GM18907 (cell line): ENCODE results near the gene RPS6KB2.
"Not testable (repeated sequence)": the region's sequence is repeated elsewhere in the genome, so short reads cannot be mapped to it uniquely, and the experiment has no call there.

Source experiments
- ATAC-seq: cut with Tn5 transposase; IDR thresholded peaks from one replicate; pipeline ENCODE4 v1.9.1; 2021; ENCODE audit warnings: mild to moderate bottlenecking, moderate library complexity; ENCODE audit not compliant: unreplicated experiment

The RPS6KB2 gene

DNA sequence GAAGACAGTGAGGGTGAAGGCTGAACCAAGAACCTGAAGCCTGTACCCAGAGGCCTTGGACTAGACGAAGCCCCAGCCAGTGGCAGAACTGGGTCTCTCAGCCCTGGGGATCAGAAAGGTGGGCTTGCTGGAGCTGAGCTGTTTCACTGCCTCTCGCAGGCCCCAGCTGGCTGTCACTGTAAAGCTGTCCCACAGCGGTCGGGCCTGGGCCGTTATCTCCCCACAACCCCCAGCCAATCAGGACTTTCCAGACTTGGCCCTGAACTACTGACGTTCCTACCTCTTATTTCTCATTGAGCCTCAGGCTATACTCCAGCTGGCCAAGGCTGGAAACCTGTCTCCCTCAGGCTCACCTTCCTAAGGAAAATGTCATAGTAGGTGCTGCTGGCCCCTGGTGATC, 30.8 kb upstream of the RPS6KB2 start:
- ATAC-seq: no peak

DNA sequence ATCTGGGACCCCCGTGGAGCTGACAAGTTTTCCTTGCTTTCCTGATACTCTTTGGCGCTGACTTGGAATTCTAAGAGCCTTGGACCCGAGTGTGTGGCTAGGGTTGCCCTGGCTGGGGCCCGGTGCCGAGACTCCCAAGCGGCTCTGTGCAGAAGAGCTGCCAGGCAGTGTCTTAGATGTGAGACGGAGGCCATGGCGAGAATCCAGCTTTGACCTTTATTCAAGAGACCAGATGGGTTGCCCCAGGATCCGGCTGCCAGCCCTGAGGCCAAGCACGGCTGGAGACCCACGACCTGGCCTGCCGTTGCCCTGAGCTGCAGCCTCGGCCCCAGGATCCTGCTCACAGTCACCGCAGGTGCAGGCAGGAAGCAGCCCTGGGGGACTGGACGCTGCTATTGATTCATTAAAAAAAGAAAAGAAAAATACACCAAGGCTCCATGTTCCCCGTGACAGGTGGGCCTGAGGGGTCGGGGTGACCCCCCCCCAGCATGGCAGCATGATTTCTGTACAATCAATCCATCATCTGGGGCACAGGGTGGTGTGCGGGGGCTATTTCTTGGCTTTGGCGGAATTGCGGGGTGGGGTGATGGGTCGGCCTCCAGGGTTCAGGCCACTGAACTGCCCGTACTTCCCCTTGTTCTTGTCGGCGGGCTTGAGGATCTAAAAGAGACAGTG, 30.2 kb upstream of the RPS6KB2 start:
- ATAC-seq: no peak

GRCh38 chr11:67398661-67399563, 29.4 kb upstream of the RPS6KB2 start:
- no peak for ATAC-seq

DNA sequence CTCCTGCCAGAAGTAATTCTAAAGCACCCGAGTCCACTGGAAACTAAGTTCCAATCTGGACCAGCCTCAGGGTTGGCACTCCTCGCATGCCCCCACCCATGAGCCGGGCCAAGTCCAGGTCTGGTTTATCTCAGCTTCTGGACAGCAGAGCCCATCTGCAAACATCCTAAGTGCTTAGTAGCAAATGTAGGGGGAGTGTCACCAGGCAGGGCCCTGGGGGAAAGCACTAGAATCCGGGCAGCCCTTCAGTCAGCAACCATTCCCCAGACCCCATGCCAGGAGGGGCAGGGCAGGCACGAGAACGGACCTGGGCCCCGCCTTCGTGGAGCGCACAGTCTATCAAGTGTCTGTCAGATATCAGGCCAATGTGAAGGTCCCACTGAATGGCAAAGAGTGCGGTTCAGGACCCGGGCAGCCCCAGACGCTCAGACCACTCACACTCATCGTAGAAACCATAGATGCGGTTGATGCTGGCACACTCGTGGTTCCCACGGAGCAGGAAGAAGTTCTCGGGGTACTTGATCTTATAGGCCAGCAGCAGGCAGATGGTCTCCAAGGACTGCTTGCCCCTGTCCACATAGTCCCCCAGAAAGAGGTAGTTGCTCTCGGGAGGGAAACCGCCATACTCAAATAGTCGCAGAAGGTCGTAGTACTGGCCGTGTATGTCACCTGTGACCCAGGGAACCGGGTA, 27.9 kb upstream of the RPS6KB2 start:
- no peak for ATAC-seq

- ATAC-seq: no peak
Observed at GRCh38 chr11:67400942-67401494, 27.3 kb upstream of the RPS6KB2 start.

DNA sequence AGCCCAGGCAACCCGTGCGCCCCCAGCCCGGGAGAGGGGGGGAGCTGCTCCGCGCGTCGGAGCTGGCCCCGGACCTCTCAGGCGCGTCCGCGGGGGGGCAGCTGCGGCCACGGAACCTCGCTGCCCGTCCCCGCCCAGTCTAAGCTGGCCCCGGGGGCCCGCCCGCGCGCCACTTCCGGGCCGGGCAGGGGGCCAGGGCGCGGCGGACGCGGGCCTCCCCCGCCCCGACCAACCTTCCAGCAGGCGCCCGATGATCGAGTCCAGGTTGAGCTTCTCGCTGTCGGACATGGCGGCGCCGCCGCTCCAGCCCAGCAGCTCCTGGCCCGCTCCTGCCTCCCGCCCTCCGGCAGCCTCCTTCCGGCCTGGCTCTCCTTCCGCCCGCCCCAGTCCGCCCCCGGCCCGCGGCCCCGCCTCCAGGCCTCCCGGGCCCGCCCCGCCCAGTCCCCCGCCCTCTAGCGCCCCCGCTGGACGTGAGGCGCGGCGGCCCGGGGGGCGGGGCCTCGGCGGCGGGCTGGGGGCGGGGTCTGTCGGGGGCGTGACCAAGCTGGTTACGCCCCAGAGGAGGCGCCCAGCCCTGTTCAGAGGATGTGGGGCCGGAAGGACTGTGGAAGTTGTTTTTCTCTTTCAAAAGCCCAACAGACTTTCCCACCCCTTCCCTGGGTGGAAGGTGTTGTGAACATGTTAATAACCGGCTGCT, 26.7 kb upstream of the RPS6KB2 start, which contains the start of gene PPP1CA:
PPP1CA (minus strand) TSS at position 364 of the 697 bp plus-strand sequence; CDS start at position 288, 76 bp downstream.
- peak; percentile 63 for ATAC-seq

DNA sequence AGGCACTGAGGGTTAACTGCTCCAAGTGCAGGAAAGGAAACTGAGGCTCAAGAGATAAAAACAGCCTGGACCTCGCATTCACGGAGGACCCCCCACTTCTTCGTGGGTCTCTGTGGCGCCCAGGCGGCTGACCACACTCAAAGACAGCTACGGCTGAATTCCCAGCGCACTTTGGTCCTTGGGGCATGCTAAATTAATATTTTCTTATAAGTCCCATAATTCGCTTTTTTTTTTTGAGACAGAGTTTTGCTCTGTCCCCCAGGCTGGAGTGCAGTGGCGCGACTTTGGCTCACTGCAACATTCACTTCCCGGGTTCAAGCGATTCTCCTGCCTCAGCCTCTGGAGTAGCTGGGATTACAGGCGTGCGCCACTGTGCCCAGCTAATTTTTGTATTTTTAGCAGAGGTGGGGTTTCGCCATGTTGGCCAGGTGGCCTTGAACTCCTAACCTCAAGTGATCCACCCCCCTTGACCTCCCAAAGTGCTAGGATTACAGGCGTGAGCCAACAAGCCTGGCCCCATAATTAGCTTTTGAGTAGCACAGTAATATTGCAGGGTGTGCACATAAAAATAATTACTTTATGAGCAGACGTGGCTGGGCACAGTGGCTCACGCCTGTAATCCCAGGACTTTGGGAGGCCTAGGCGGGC, 26.0 kb upstream of the RPS6KB2 start:
- ATAC-seq: not testable (repeated sequence)

- ATAC-seq: not testable (repeated sequence)
Observed at GRCh38 chr11:67403085-67403484, 25.2 kb upstream of the RPS6KB2 start.

- no peak for ATAC-seq
Observed at GRCh38 chr11:67404515-67405195, 23.6 kb upstream of the RPS6KB2 start.

- no peak for ATAC-seq
Observed at GRCh38 chr11:67405196-67405567, 23.1 kb upstream of the RPS6KB2 start.

GRCh38 chr11:67405688-67406339, 22.5 kb upstream of the RPS6KB2 start:
- no peak for ATAC-seq

- ATAC-seq: no peak
Observed at GRCh38 chr11:67406420-67406968, 21.8 kb upstream of the RPS6KB2 start.

DNA sequence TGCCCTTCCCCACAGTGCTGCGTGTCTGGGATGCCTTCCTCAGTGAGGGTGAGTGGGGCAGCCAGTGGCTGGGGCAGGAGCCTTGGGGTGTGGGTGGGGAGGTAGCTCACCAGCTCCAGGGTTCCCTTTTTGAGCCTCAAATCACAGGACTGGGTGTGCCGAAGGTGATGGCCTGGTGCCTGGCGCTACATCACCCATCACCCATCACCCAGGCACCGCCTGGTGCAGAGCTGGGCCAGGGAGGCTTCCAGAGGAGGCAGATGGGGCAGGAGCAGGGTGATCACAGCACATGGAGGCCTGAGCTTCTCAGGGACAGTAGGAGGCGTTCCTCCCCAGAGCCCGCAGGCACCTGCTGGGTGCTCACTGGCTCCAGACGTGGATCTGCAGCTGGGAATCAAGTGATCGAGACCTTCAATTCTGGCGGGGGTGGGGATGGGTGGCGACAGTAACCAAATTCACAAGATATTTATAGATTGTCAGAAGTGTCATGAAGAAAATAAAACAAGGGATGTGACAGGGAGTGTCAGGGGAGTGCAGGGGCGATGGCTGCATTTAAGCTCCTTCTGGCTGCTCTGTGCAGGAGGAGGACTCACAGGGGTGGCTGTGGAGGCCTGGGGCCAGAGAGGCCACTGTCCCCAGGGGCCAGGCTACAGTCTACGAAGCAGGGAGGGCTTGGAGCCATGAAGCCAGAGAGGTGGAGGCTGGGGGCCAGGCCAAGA, 21.2 kb upstream of the RPS6KB2 start:
- no peak for ATAC-seq

GRCh38 chr11:67407688-67408163, 20.6 kb upstream of the RPS6KB2 start:
- ATAC-seq: no peak

DNA sequence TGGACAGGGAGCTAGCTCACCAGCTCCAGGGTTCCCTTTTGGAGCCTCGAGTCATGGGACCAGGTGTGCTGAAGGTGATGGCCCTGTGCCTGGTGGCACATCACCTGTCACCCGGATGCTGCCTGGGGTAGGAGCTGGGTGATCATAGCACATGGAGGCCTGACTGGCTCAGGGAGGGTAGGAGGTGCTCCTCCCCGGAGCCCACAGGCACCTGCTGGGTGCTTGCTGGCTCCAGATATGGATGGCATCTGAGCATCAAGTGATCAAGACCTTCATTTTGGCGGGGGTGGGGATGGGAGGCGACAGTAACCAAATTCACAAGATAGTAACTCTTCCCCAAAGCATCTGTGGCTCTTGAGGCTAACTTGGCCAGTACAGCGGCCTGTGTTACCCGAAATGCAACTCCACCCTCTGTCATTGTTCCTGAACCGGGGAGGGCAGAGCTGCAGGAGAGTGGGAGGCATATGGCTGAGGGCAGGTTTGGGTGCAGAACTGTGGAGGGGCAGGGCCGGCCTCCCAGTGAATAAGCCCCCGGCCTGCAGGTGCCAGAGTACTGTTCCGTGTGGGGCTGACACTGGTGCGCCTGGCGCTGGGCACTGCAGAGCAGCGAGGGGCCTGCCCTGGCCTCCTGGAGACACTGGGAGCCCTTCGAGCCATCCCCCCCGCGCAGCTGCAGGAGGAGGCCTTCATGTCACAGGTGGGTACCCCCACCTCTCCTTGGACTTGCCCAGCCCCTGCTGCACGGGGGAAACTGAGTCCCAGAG, 19.7 kb upstream of the RPS6KB2 start:
- ATAC-seq: no peak

DNA sequence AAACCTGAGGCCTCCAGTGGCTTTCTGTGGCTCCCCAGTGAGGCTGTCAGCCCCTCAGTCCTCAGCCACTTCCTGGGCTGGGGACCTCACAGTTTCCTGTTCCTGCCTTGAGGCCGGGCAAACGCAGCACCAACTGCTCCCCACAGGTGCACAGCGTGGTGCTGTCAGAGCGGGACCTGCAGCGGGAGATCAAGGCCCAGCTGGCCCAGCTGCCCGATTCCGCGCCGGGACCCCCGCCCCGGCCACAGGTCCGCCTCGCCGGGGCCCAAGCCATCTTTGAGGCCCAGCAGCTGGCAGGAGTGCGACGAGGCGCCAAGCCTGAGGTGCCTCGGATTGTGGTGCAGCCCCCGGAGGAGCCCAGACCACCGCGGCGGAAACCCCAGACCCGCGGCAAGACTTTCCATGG, 19.0 kb upstream of the RPS6KB2 start:
- ATAC-seq: peak; percentile 43

GRCh38 chr11:67409781-67410368, 18.4 kb upstream of the RPS6KB2 start:
- peak; percentile 9 for ATAC-seq
